K562 (cell line): ENCODE measurements around the gene PXN. TPM values are rescaled to one million over a fixed set of nuclear protein-coding genes. Genes with fewer than 3 reads are reported as not detected.

Experiments used
- ARID4B ChIP-seq: sonication (generic); formaldehyde crosslinking; IDR thresholded peaks from 2 replicates; pipeline ENCODE4 v1.8.0; 2022; ENCODE audit warnings: mild to moderate bottlenecking, missing genetic modification reagents
- CEBPG ChIP-seq, 3 experiments: fragments of 200-800 bp in 1 of 3; sonication (Bioruptor generic) in 1 of 3; sonication (generic) in 1 of 3; formaldehyde crosslinking in 1 of 3; IDR thresholded peaks in 2 of 3; conservative IDR thresholded peaks in 1 of 3; 2 replicates each; pipeline versions ENCODE4 v1.6.1 to v1.8.0; 2016 to 2022; ENCODE audit warnings: missing compliant biosample characterization in 2 of 3, missing genetic modification characterization in 2 of 3, mild to moderate bottlenecking in 1 of 3, missing genetic modification reagents in 1 of 3
- FOXK1 ChIP-seq: sonication (generic); formaldehyde crosslinking; IDR thresholded peaks from 2 replicates; pipeline ENCODE4 v1.8.0; 2022; ENCODE audit warnings: missing genetic modification reagents, mild to moderate bottlenecking, borderline replicate concordance
- HOXB6 ChIP-seq: fragments of 250-450 bp; sonication (Bioruptor Pico); IDR thresholded peaks from 2 replicates; pipeline ENCODE4 v1.5.1; 2022; ENCODE audit warnings: mild to moderate bottlenecking, borderline replicate concordance
- MITF ChIP-seq: IDR thresholded peaks from 2 replicates; pipeline ENCODE4 v1.6.1; 2014; ENCODE audit warnings: antibody characterized with exemption
- MXI1 ChIP-seq: IDR thresholded peaks from 2 replicates; pipeline ENCODE4 v1.6.1; 2011; ENCODE audit warnings: low read depth, mild to moderate bottlenecking, improper control_type of control experiment, low read length
- NEUROD1 ChIP-seq: fragments of 150-350 bp; IDR thresholded peaks from 2 replicates; pipeline ENCODE4 v1.6.1; 2014; ENCODE audit warnings: borderline replicate concordance, low read length, low read depth; ENCODE audit not compliant: partially characterized antibody
- NONO ChIP-seq, 2 experiments: fragments of 200-400 bp in 1 of 2; fragments of 450-650 bp in 1 of 2; formaldehyde crosslinking in 1 of 2; IDR thresholded peaks; 2 replicates each; pipeline ENCODE4 v1.6.1; 2017; ENCODE audit warnings: low read depth in 2 of 2, mild to moderate bottlenecking in 2 of 2, moderate library complexity in 2 of 2, low read length in 1 of 2
- SMARCE1 ChIP-seq: fragments of 450-650 bp; IDR thresholded peaks from 2 replicates; pipeline ENCODE4 v1.7.1; 2016; ENCODE audit warnings: mild to moderate bottlenecking
- TFAP4 ChIP-seq: sonication (generic); formaldehyde crosslinking; IDR thresholded peaks from 2 replicates; pipeline ENCODE4 v1.8.0; 2022; ENCODE audit warnings: missing genetic modification reagents, mild to moderate bottlenecking, moderate library complexity, borderline replicate concordance
- U2AF1 ChIP-seq: fragments of 200-400 bp; formaldehyde crosslinking; optimal IDR thresholded peaks from 2 replicates; pipeline ENCODE3; 2017; ENCODE audit warnings: mild to moderate bottlenecking, low read depth, low read length, moderate library complexity
- XRCC5 ChIP-seq: fragments of 200-400 bp; formaldehyde crosslinking; IDR thresholded peaks from 2 replicates; pipeline ENCODE4 v1.6.1; 2017; ENCODE audit warnings: low read depth, mild to moderate bottlenecking, low read length
- ZNF639 ChIP-seq, 2 experiments: fragments of 200-800 bp in 1 of 2; sonication (Bioruptor generic) in 1 of 2; sonication (generic) in 1 of 2; formaldehyde crosslinking in 1 of 2; IDR thresholded peaks in 1 of 2; conservative IDR thresholded peaks in 1 of 2; 2 replicates each; pipeline versions ENCODE4 v1.5.0 to v1.6.1; 2016 to 2020; ENCODE audit warnings: missing compliant biosample characterization in 1 of 2, missing genetic modification characterization in 1 of 2, missing genetic modification reagents in 1 of 2
- polyA plus RNA-seq, 8 experiments: library from polyadenylated mRNA; depleted of rRNA in 4 of 8; stranded (reverse) in 5 of 8; unstranded in 3 of 8; fragments of >200 nt; fragmentation: Nextera tagmentation in 2 of 8; fragmentation: Illumina TruSeq in 1 of 8; extraction: Ambion mirVana in 2 of 8; extraction: Trizol in 1 of 8; gene quantifications; 2 replicates each; pipeline versions ENCODE4 v1.2.1 to v1.2.3, GENCODE V29; 2011 to 2014; ENCODE audit warnings: inconsistent platforms in 1 of 8, missing spikeins in 1 of 8
- total RNA-seq, 7 experiments: library from RNA; depleted of rRNA in 6 of 7; stranded (reverse); fragments of >200 nt in 6 of 7; fragmentation: Illumina TruSeq in 2 of 7; extraction: Trizol in 2 of 7; gene quantifications; 2 replicates each; pipeline versions ENCODE4 v1.2.1 to v1.2.3, GENCODE V29; 2011 to 2021; ENCODE audit warnings: low replicate concordance in 1 of 7

The PXN gene
- total and polyA plus RNA-seq, 9 of the 15 experiments (the other 6 are each of a cell fraction or from before 2014, with no cell fraction given): 4.0 to 74.1 (median 18.6) TPM

GRCh38 chr12:120290609-120291305 lies 25.2 kb upstream of the PXN start (continued):
- TF ChIP-seq ARID4B (CRISPR knock-in tag): peak; percentile 69; the same call in 1 of the 2 replicates
- peak; percentile 86; the same call in 1 of the 2 replicates for TF ChIP-seq FOXK1
- TF ChIP-seq MITF: no peak
- no peak for TF ChIP-seq U2AF1
- peak; percentile 64; the same call in 1 of the 2 replicates for TF ChIP-seq TFAP4
- TF ChIP-seq ZNF639 (CRISPR knock-in tag; conservative IDR thresholded peaks at IDR 0.05 in 1 of 2, IDR thresholded peaks at IDR 0.05 in 1 of 2): 0 out of 4 replicates have a peak, but pooled peaks of 1 of the 2 experiments have one; percentile 7
- TF ChIP-seq NONO (IDR thresholded peaks at IDR 0.05; ENCODE audit: low read depth in 2 of 2, low read length in 1 of 2): 0 out of 4 replicates have a peak, but pooled peaks of 1 of the 2 experiments have one; percentile 38
- peak; percentile 11 for TF ChIP-seq NEUROD1
- peak; percentile 58; the same call in 1 of the 2 replicates for TF ChIP-seq XRCC5
- TF ChIP-seq SMARCE1: peak; percentile 40; the same call in 1 of the 2 replicates
- no peak for TF ChIP-seq CEBPG (CRISPR knock-in tag; IDR thresholded peaks at IDR 0.05)
- TF ChIP-seq CEBPG (tag; conservative IDR thresholded peaks at IDR 0.05 in 1 of 2, IDR thresholded peaks at IDR 0.05 in 1 of 2): peak; percentile 23 to 55; a peak in 2 of 4 replicates
- 0 out of 2 replicates have a peak, but pooled peaks have one; percentile 39 for TF ChIP-seq MXI1
- no peak for TF ChIP-seq HOXB6
